IMR-90 (cell line): ENCODE measurements around the gene PLA2G4A. TPM values are rescaled to one million over a fixed set of nuclear protein-coding genes. Genes with fewer than 3 reads are reported as not detected.

Source experiments
- ATAC-seq: fragments of 200-7000 bp; cut with Tn5 transposase; 2 replicates; pipeline ENCODE4 v1.9.1; 2020; ENCODE audit warnings: low read depth, mild to moderate bottlenecking, moderate library complexity
- BruUV-seq: library from RNA; stranded (reverse); fragments of 400-500 nt; replicated peaks from 2 replicates; lab custom pipeline; 2021; lab: Mats Ljungman, UMichigan
- CTCF ChIA-PET: fragments of 300-600 bp; formaldehyde crosslinking; extraction: SDS; loops from one replicate; lab custom pipeline; 2021; ENCODE audit warnings: antibody characterized with exemption; lab: Yijun Ruan, JAX
- POLR2A ChIA-PET: fragments of 300-600 bp; sonication (Branson Sonifier 250); formaldehyde crosslinking; loops from one replicate; lab custom pipeline; 2022; ENCODE audit warnings: antibody characterized with exemption; ENCODE audit not compliant: unreplicated experiment; lab: Charles Lee
- DNase-seq: peaks from one replicate; pipeline ENCODE4 v3.0.0; 2013
- H2AFZ ChIP-seq: replicated peaks from 2 replicates; pipeline ENCODE3; 2013; ENCODE audit warnings: low read length, mild to moderate bottlenecking; ENCODE audit not compliant: poor library complexity
- H2AK5ac ChIP-seq: 2 replicates; pipeline ENCODE4 v1.6.1; 2013; ENCODE audit warnings: low read depth, low read length, inconsistent platforms
- H2AK9ac ChIP-seq: replicated peaks from 2 replicates; pipeline ENCODE3; 2013; ENCODE audit warnings: mild to moderate bottlenecking, low read depth, low read length, moderate library complexity; ENCODE audit not compliant: poor library complexity
- H2BK120ac ChIP-seq: 2 replicates; pipeline ENCODE4 v1.6.1; 2013; ENCODE audit warnings: low read depth, low read length, inconsistent platforms
- H2BK15ac ChIP-seq: 3 replicates; pipeline ENCODE4 v1.6.1; 2013; ENCODE audit warnings: low read depth, low read length, inconsistent platforms
- H2BK20ac ChIP-seq: 2 replicates; pipeline ENCODE4 v1.6.1; 2013; ENCODE audit warnings: low read depth, mild to moderate bottlenecking, inconsistent platforms, low read length, moderate library complexity
- H2BK5ac ChIP-seq: 2 replicates; pipeline ENCODE4 v1.6.1; 2013; ENCODE audit warnings: mild to moderate bottlenecking, low read depth, low read length, inconsistent platforms; ENCODE audit not compliant: poor library complexity, severe bottlenecking
- H3K14ac ChIP-seq: replicated peaks from 2 replicates; pipeline ENCODE4 v1.6.1; 2013; ENCODE audit warnings: low read depth, low read length, inconsistent platforms
- H3K18ac ChIP-seq: 2 replicates; pipeline ENCODE4 v1.6.1; 2013; ENCODE audit warnings: low read depth, low read length, control low read depth
- H3K23ac ChIP-seq: 2 replicates; pipeline ENCODE4 v1.6.1; 2013; ENCODE audit warnings: low read depth, low read length, inconsistent platforms
- H3K27ac ChIP-seq: 2 replicates; pipeline ENCODE4 v1.5.1; 2013; ENCODE audit warnings: mild to moderate bottlenecking, control low read depth, low read length; ENCODE audit not compliant: insufficient read depth
- H3K27me3 ChIP-seq: 2 replicates; pipeline ENCODE4 v1.6.1; 2013; ENCODE audit warnings: low read length; ENCODE audit not compliant: control insufficient read depth, insufficient read depth
- H3K36me3 ChIP-seq: 2 replicates; pipeline ENCODE4 v1.6.1; 2013; ENCODE audit warnings: low read length, mixed read lengths; ENCODE audit not compliant: control insufficient read depth, insufficient read depth
- H3K4ac ChIP-seq: 2 replicates; pipeline ENCODE4 v1.6.1; 2013; ENCODE audit warnings: low read depth, low read length, inconsistent platforms
- H3K4me1 ChIP-seq: 2 replicates; pipeline ENCODE4 v1.6.1; 2013; ENCODE audit warnings: low read length, mixed read lengths; ENCODE audit not compliant: control insufficient read depth, insufficient read depth
- H3K4me2 ChIP-seq: 2 replicates; pipeline ENCODE4 v1.6.1; 2013; ENCODE audit warnings: low read depth, mild to moderate bottlenecking, control low read depth, low read length, moderate library complexity
- H3K4me3 ChIP-seq: 2 replicates; pipeline ENCODE4 v1.5.1; 2013; ENCODE audit warnings: low read depth, mild to moderate bottlenecking, control low read depth, low read length, moderate library complexity; ENCODE audit not compliant: insufficient read depth
- H3K56ac ChIP-seq: 2 replicates; pipeline ENCODE4 v1.6.1; 2013; ENCODE audit warnings: low read length, inconsistent platforms; ENCODE audit not compliant: insufficient read depth; ENCODE audit errors: extremely low read depth
- H3K79me1 ChIP-seq, 2 experiments: 2 replicates each; pipeline ENCODE4 v1.6.1; 2013; ENCODE audit warnings: low read length in 2 of 2, inconsistent platforms in 1 of 2, low read depth in 1 of 2
- H3K9ac ChIP-seq: 2 replicates; pipeline ENCODE4 v1.6.1; 2013; ENCODE audit warnings: low read depth, low read length, control low read depth
- H3K9me1 ChIP-seq: 2 replicates; pipeline ENCODE4 v1.6.1; 2013; ENCODE audit warnings: low read length, inconsistent platforms; ENCODE audit not compliant: insufficient read depth
- H3K9me3 ChIP-seq: 2 replicates; pipeline ENCODE4 v1.6.1; 2013; ENCODE audit warnings: low read length; ENCODE audit not compliant: control insufficient read depth, insufficient read depth
- H4K20me1 ChIP-seq: 2 replicates; pipeline ENCODE4 v1.6.1; 2013; ENCODE audit warnings: low read length, inconsistent platforms; ENCODE audit not compliant: insufficient read depth
- H4K5ac ChIP-seq: 2 replicates; pipeline ENCODE4 v1.6.1; 2013; ENCODE audit warnings: mild to moderate bottlenecking, low read depth, low read length, control low read depth
- H4K8ac ChIP-seq, 2 experiments: 2 replicates each; pipeline ENCODE4 v1.6.1; 2013; ENCODE audit warnings: low read depth in 2 of 2, low read length in 2 of 2, control low read depth in 1 of 2, inconsistent platforms in 1 of 2
- H4K91ac ChIP-seq: 2 replicates; pipeline ENCODE4 v1.6.1; 2013; ENCODE audit warnings: low read depth, low read length, inconsistent platforms; ENCODE audit not compliant: insufficient read depth
- BHLHE40 ChIP-seq: fragments of 150-350 bp; IDR thresholded peaks from 2 replicates; pipeline ENCODE4 v1.6.1; 2016; ENCODE audit warnings: mild to moderate bottlenecking, low read depth, low read length
- CEBPB ChIP-seq: IDR thresholded peaks from 2 replicates; pipeline ENCODE4 v1.6.1; 2012; ENCODE audit warnings: low read depth, low read length, improper control_type of control experiment
- CHD1 ChIP-seq: IDR thresholded peaks from 2 replicates; pipeline ENCODE4 v1.6.1; 2012; ENCODE audit warnings: low read depth, low read length, improper control_type of control experiment
- CTCF ChIP-seq: conservative IDR thresholded peaks from 2 replicates; pipeline ENCODE4 v1.5.1; 2012; ENCODE audit warnings: mild to moderate bottlenecking, low read depth, low read length, improper control_type of control experiment
- ELK1 ChIP-seq: fragments of 150-350 bp; IDR thresholded peaks from 2 replicates; pipeline ENCODE4 v1.6.1; 2016; ENCODE audit warnings: low read depth, mild to moderate bottlenecking, low read length, moderate library complexity, borderline replicate concordance
- FOS ChIP-seq: fragments of 150-350 bp; IDR thresholded peaks from 2 replicates; pipeline ENCODE4 v1.6.1; 2016; ENCODE audit warnings: low read depth, low read length
- MAFK ChIP-seq: IDR thresholded peaks from 2 replicates; pipeline ENCODE4 v1.6.1; 2012; ENCODE audit warnings: low read depth, low read length, improper control_type of control experiment
- MAZ ChIP-seq: IDR thresholded peaks from 2 replicates; pipeline ENCODE4 v1.6.1; 2012; ENCODE audit warnings: low read depth, mild to moderate bottlenecking, low read length, improper control_type of control experiment, moderate library complexity, borderline replicate concordance
- MXI1 ChIP-seq: IDR thresholded peaks from 2 replicates; pipeline ENCODE4 v1.6.1; 2012; ENCODE audit warnings: low read depth, mild to moderate bottlenecking, low read length, moderate library complexity, borderline replicate concordance
- NFE2L2 ChIP-seq: fragments of 150-350 bp; IDR thresholded peaks from 2 replicates; pipeline ENCODE4 v1.6.1; 2016; ENCODE audit warnings: low read depth, mild to moderate bottlenecking, low read length
- POLR2A ChIP-seq: IDR thresholded peaks from 2 replicates; pipeline ENCODE4 v1.6.1; 2012; ENCODE audit warnings: mild to moderate bottlenecking, low read depth, low read length
- RAD21 ChIP-seq: IDR thresholded peaks from 2 replicates; pipeline ENCODE4 v1.6.1; 2012; ENCODE audit warnings: low read length, improper control_type of control experiment
- RCOR1 ChIP-seq: IDR thresholded peaks from 2 replicates; pipeline ENCODE4 v1.6.1; 2012; ENCODE audit warnings: mild to moderate bottlenecking, low read length, improper control_type of control experiment; ENCODE audit not compliant: insufficient replicate concordance
- RFX5 ChIP-seq: IDR thresholded peaks from 2 replicates; pipeline ENCODE4 v1.8.0; 2012; ENCODE audit warnings: low read depth, mild to moderate bottlenecking, low read length, moderate library complexity
- SMC3 ChIP-seq: fragments of 150-350 bp; IDR thresholded peaks from 2 replicates; pipeline ENCODE4 v1.6.1; 2016; ENCODE audit warnings: low read depth, mild to moderate bottlenecking, antibody characterized with exemption, low read length, moderate library complexity
- USF2 ChIP-seq: fragments of 150-350 bp; IDR thresholded peaks from 2 replicates; pipeline ENCODE4 v1.6.1; 2017; ENCODE audit warnings: mild to moderate bottlenecking, antibody characterized with exemption, low read length, low read depth
- WGBS, 2 experiments: methylation state at CpG; one replicate each; pipeline versions ENCODE4 v1.1.5 to v1.1.7; 2013; ENCODE audit warnings: missing lambda C conversion rate in 2 of 2; ENCODE audit not compliant: insufficient read length in 1 of 2; ENCODE audit errors: extremely low coverage in 2 of 2; 5-methylcytosine and 5-hydroxymethylcytosine counted together
- dilution Hi-C: fragments of 300-500 bp; cut with HindIII; formaldehyde crosslinking; loops from one replicate; pipeline ENCODE4 v1.14.3; 2018; ENCODE audit warnings: low sequenced_read_pairs; ENCODE audit not compliant: unreplicated experiment
- in situ Hi-C: fragments of 300-500 bp; cut with MboI; formaldehyde crosslinking; loops from 3 replicates; pipeline ENCODE4 v1.14.3; 2019; ENCODE audit warnings: low sequenced_read_pairs, inconsistent platforms, mixed read lengths
- intact Hi-C: fragments of 100-400 bp; cut with micrococcal nuclease; formaldehyde crosslinking; loops from 2 replicates; pipeline ENCODE4 v1.10.0; 2022
- polyA plus RNA-seq, 3 experiments: library from polyadenylated mRNA; depleted of rRNA; stranded (reverse); fragments of >200 nt; gene quantifications; 2 replicates each; pipeline ENCODE4 v1.2.3, GENCODE V29; 2012; ENCODE audit warnings: low replicate concordance in 1 of 3
- total RNA-seq: library from RNA; depleted of rRNA; stranded (reverse); fragments of >200 nt; gene quantifications from 2 replicates; pipeline ENCODE4 v1.2.3, GENCODE V29; 2012

PLA2G4A gene
- total and polyA plus RNA-seq, 2 of the 4 experiments (the other 2 are of a cell fraction) = 1.6 to 3.8 TPM

- H2BK120ac ChIP-seq = no peak overlapping the region
- no peak overlapping the region for H2BK15ac ChIP-seq
- dilution Hi-C loops = no loop called here
- H3K4me3 ChIP-seq = no peak overlapping the region
- no peak overlapping the region for H3K9ac ChIP-seq
- H4K5ac ChIP-seq = no peak overlapping the region
- H4K20me1 ChIP-seq = no peaks in the 10 kb centered on the region
- H2AK9ac ChIP-seq = no peak overlapping the region
- no peak overlapping the region for H2AFZ ChIP-seq
- no TSS peak for BruUV-seq
- H3K4me2 ChIP-seq = no peak overlapping the region
- H3K9me1 ChIP-seq = no peaks in the 10 kb centered on the region
- no peak overlapping the region for H3K4ac ChIP-seq
- no peaks in the 10 kb centered on the region for H3K9me3 ChIP-seq
- in situ Hi-C loops = no loop called here
- no peak overlapping the region for H3K18ac ChIP-seq
- no peak overlapping the region for H2BK5ac ChIP-seq
- H3K27ac ChIP-seq = no peak overlapping the region
- ChIA-PET POLR2A (no interaction called here), CTCF (interaction anchor here (0.6 kb wide), 1 partner anchor 86 kb away, joined by 3 read pairs; no protein-coding TSS in a partner anchor)
- no peaks in the 10 kb centered on the region for H3K4me1 ChIP-seq
- no peak overlapping the region for H2BK20ac ChIP-seq
- no peaks in the 10 kb centered on the region for H3K36me3 ChIP-seq
- no CpG with 5 or more reads among the region's 7 CpGs for WGBS, 2 experiments
- H3K79me1 ChIP-seq = no peaks in the 10 kb centered on the region
- no peak overlapping the region for H2AK5ac ChIP-seq
- no peak overlapping the region for H3K14ac ChIP-seq
- H3K23ac ChIP-seq = no peak overlapping the region
- no peak for DNase-seq
- no peak overlapping the region for H4K91ac ChIP-seq
- TF ChIP-seq ELK1 = no peak
- TF ChIP-seq USF2 = no peak
- no peak for TF ChIP-seq MAZ
- no peak for TF ChIP-seq FOS
- no peak for TF ChIP-seq NFE2L2
- no peak for TF ChIP-seq CTCF
- no peak for TF ChIP-seq RAD21
- no peak for TF ChIP-seq MAFK
- TF ChIP-seq POLR2A = no peak
- TF ChIP-seq BHLHE40 = no peak
- TF ChIP-seq CEBPB = no peak
- TF ChIP-seq MXI1 = no peak
- no peak for TF ChIP-seq RFX5
- no peak for TF ChIP-seq RCOR1
- TF ChIP-seq SMC3 = no peak
- no peak for TF ChIP-seq CHD1
- H3K56ac ChIP-seq = no peak overlapping the region
- no peaks in the 10 kb centered on the region for H3K27me3 ChIP-seq
- no peak overlapping the region for H4K8ac ChIP-seq
- no peak for ATAC-seq
- intact Hi-C loops = no loop called here
Measured at GRCh38 chr1:186903374-186904136, 74.8 kb downstream of the PLA2G4A start.
